ENCODE measurements around the gene CDH23. TPM values are rescaled to one million over a fixed set of nuclear protein-coding genes. Genes with fewer than 3 reads are reported as not detected.

CDH23 gene
- total RNA-seq, 1 experiment from 2014 or later: 2.1 TPM

DNA sequence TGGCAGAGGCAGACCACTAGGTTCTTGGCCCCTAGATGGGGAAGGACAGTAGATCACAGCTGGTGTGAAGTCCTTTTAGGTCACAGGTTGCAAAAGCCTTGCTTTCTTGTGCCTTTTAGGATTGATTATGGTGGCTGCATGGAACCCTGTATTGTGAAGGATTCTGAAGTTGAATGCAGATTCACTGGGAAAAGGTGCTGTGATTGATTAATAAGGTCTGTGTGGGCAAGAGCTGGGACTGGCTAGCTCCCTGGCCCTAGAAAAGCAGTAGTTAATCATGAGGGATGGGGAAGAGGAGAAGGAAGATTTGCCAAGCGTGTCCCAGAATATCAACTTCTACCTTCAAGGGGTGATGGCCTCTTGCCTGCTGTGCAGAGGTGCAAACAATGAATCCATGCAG, 105.5 kb downstream of the CDH23 start:
- Histone ChIP-seq H3K27me3 (ENCODE audit: low read length) (no peaks in the 10 kb centered on the region), H3K9ac (ENCODE audit: low read length) (no peak overlapping the region), H4K20me1 (ENCODE audit: insufficient read depth, low read depth, low read length) (no peaks in the 10 kb centered on the region), H3K79me2 (ENCODE audit: low read length) (no peaks in the 10 kb centered on the region), H3K4me2 (ENCODE audit: low read depth, low read length, poor library complexity, severe bottlenecking) (no peak overlapping the region), H3K4me1 (ENCODE audit: low read length) (no peaks in the 10 kb centered on the region), H3K27ac (ENCODE audit: low read length) (no peak overlapping the region), H3K4me3 (ENCODE audit: low read length) (no peak overlapping the region), H3K9me2 (replicated peaks; ENCODE audit: insufficient read depth, low read length) (no peaks in the 10 kb centered on the region), H3K36me3 (ENCODE audit: insufficient read depth, low read length) (no peaks in the 10 kb centered on the region), H2AFZ (ENCODE audit: low read length) (no peak overlapping the region), H3K9me3 (ENCODE audit: low read length) (no peaks in the 10 kb centered on the region)
- DNase-seq: no peak

- DNase-seq: no peak
- no peaks in the 10 kb centered on the region for H3K9me2 ChIP-seq (replicated peaks; ENCODE audit: insufficient read depth, low read length)
Observed at GRCh38 chr10:71502851-71503250, 106.1 kb downstream of the CDH23 start.

GRCh38 chr10:71504168-71504567, 107.4 kb downstream of the CDH23 start:
- Histone ChIP-seq H4K20me1 (ENCODE audit: insufficient read depth, low read depth, low read length) (no peaks in the 10 kb centered on the region), H3K4me2 (ENCODE audit: low read depth, low read length, poor library complexity, severe bottlenecking) (no peak overlapping the region), H3K36me3 (ENCODE audit: insufficient read depth, low read length) (no peaks in the 10 kb centered on the region), H3K27ac (ENCODE audit: low read length) (no peak overlapping the region), H3K9me2 (replicated peaks; ENCODE audit: insufficient read depth, low read length) (no peaks in the 10 kb centered on the region), H3K9ac (ENCODE audit: low read length) (no peak overlapping the region), H3K79me2 (ENCODE audit: low read length) (no peaks in the 10 kb centered on the region), H3K4me3 (ENCODE audit: low read length) (no peak overlapping the region), H3K27me3 (ENCODE audit: low read length) (0 out of 2 replicates have a peak, but pooled peaks cover 1% of the 10 kb centered on the region), H3K4me1 (ENCODE audit: low read length) (no peaks in the 10 kb centered on the region), H3K9me3 (ENCODE audit: low read length) (no peaks in the 10 kb centered on the region), H2AFZ (ENCODE audit: low read length) (no peak overlapping the region)
- DNase-seq: no peak

More at GRCh38 chr10:71502851-71503250, 106.1 kb downstream of the CDH23 start:
- Histone ChIP-seq H3K4me1 (ENCODE audit: low read length) (no peaks in the 10 kb centered on the region), H2AFZ (ENCODE audit: low read length) (no peak overlapping the region), H3K9me3 (ENCODE audit: low read length) (no peaks in the 10 kb centered on the region), H3K4me3 (ENCODE audit: low read length) (no peak overlapping the region), H3K27ac (ENCODE audit: low read length) (no peak overlapping the region), H3K36me3 (ENCODE audit: insufficient read depth, low read length) (no peaks in the 10 kb centered on the region), H3K9ac (ENCODE audit: low read length) (no peak overlapping the region), H3K27me3 (ENCODE audit: low read length) (no peaks in the 10 kb centered on the region), H3K4me2 (ENCODE audit: low read depth, low read length, poor library complexity, severe bottlenecking) (no peak overlapping the region), H4K20me1 (ENCODE audit: insufficient read depth, low read depth, low read length) (no peaks in the 10 kb centered on the region), H3K79me2 (ENCODE audit: low read length) (no peaks in the 10 kb centered on the region)

- H3K9me3 ChIP-seq (ENCODE audit: low read length): no peaks in the 10 kb centered on the region
- H3K9ac ChIP-seq (ENCODE audit: low read length): no peak overlapping the region
- DNase-seq: no peak
- no peaks in the 10 kb centered on the region for H3K9me2 ChIP-seq (replicated peaks; ENCODE audit: insufficient read depth, low read length)
- H3K4me2 ChIP-seq (ENCODE audit: low read depth, low read length, poor library complexity, severe bottlenecking): no peak overlapping the region
- no peaks in the 10 kb centered on the region for H4K20me1 ChIP-seq (ENCODE audit: insufficient read depth, low read depth, low read length)
- no peaks in the 10 kb centered on the region for H3K36me3 ChIP-seq (ENCODE audit: insufficient read depth, low read length)
- no peak overlapping the region for H3K27ac ChIP-seq (ENCODE audit: low read length)
- H3K79me2 ChIP-seq (ENCODE audit: low read length): no peaks in the 10 kb centered on the region
- H3K4me1 ChIP-seq (ENCODE audit: low read length): no peaks in the 10 kb centered on the region
- H2AFZ ChIP-seq (ENCODE audit: low read length): no peak overlapping the region
- H3K27me3 ChIP-seq (ENCODE audit: low read length): 0 out of 2 replicates have a peak, but pooled peaks cover 2% of the 10 kb centered on the region
- no peak overlapping the region for H3K4me3 ChIP-seq (ENCODE audit: low read length)
Observed at GRCh38 chr10:71504570-71504969, 107.8 kb downstream of the CDH23 start.

DNA sequence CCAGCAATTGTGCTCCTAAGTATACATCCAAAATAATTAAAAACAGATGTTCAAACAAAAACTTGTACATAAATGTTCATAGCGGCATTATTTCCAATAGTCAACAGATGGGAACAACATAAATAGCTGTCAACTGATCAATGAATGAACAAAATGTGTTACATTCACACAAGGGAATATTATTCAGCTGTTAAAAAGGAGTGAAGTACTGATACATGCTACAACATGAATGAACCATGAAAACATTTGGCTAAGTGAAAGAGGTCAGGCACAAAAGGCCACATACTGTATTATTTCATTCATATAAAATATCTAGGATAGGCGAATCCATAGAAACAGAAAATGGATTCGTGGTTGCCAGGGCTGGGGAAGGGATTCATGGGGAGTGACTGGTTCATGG, 109.1 kb downstream of the CDH23 start:
- Histone ChIP-seq H3K4me1 (ENCODE audit: low read length) (no peaks in the 10 kb centered on the region), H3K4me3 (ENCODE audit: low read length) (no peak overlapping the region), H3K79me2 (ENCODE audit: low read length) (no peaks in the 10 kb centered on the region), H3K27me3 (ENCODE audit: low read length) (0 out of 2 replicates have a peak, but pooled peaks cover 2% of the 10 kb centered on the region), H3K9me3 (ENCODE audit: low read length) (no peaks in the 10 kb centered on the region), H2AFZ (ENCODE audit: low read length) (no peak overlapping the region), H4K20me1 (ENCODE audit: insufficient read depth, low read depth, low read length) (no peaks in the 10 kb centered on the region), H3K27ac (ENCODE audit: low read length) (no peak overlapping the region), H3K36me3 (ENCODE audit: insufficient read depth, low read length) (no peaks in the 10 kb centered on the region), H3K9ac (ENCODE audit: low read length) (no peak overlapping the region), H3K9me2 (replicated peaks; ENCODE audit: insufficient read depth, low read length) (no peaks in the 10 kb centered on the region), H3K4me2 (ENCODE audit: low read depth, low read length, poor library complexity, severe bottlenecking) (no peak overlapping the region)
- no peak for DNase-seq

GRCh38 chr10:71509444-71509843, 112.7 kb downstream of the CDH23 start:
- Histone ChIP-seq H4K20me1 (ENCODE audit: insufficient read depth, low read depth, low read length) (no peaks in the 10 kb centered on the region), H3K27ac (ENCODE audit: low read length) (no peak overlapping the region), H3K4me3 (ENCODE audit: low read length) (no peak overlapping the region), H3K9ac (ENCODE audit: low read length) (no peak overlapping the region), H3K9me3 (ENCODE audit: low read length) (no peaks in the 10 kb centered on the region), H3K27me3 (ENCODE audit: low read length) (0 out of 2 replicates have a peak, but pooled peaks cover 2% of the 10 kb centered on the region), H3K9me2 (replicated peaks; ENCODE audit: insufficient read depth, low read length) (no peaks in the 10 kb centered on the region), H2AFZ (ENCODE audit: low read length) (no peak overlapping the region), H3K79me2 (ENCODE audit: low read length) (no peaks in the 10 kb centered on the region), H3K36me3 (ENCODE audit: insufficient read depth, low read length) (no peaks in the 10 kb centered on the region), H3K4me2 (ENCODE audit: low read depth, low read length, poor library complexity, severe bottlenecking) (no peak overlapping the region), H3K4me1 (ENCODE audit: low read length) (no peaks in the 10 kb centered on the region)
- no peak for DNase-seq

GRCh38 chr10:71511206-71511605, 114.5 kb downstream of the CDH23 start:
- Histone ChIP-seq H3K27ac (ENCODE audit: low read length) (no peak overlapping the region), H4K20me1 (ENCODE audit: insufficient read depth, low read depth, low read length) (no peaks in the 10 kb centered on the region), H3K4me3 (ENCODE audit: low read length) (no peak overlapping the region), H3K9me3 (ENCODE audit: low read length) (no peaks in the 10 kb centered on the region), H3K79me2 (ENCODE audit: low read length) (no peaks in the 10 kb centered on the region), H3K27me3 (ENCODE audit: low read length) (0 out of 2 replicates have a peak, but pooled peaks cover 2% of the 10 kb centered on the region), H3K36me3 (ENCODE audit: insufficient read depth, low read length) (no peaks in the 10 kb centered on the region), H3K4me2 (ENCODE audit: low read depth, low read length, poor library complexity, severe bottlenecking) (no peak overlapping the region), H3K4me1 (ENCODE audit: low read length) (no peaks in the 10 kb centered on the region), H2AFZ (ENCODE audit: low read length) (no peak overlapping the region), H3K9me2 (replicated peaks; ENCODE audit: insufficient read depth, low read length) (no peaks in the 10 kb centered on the region), H3K9ac (ENCODE audit: low read length) (no peak overlapping the region)
- DNase-seq: no peak

- H3K4me1 ChIP-seq (ENCODE audit: low read length): no peaks in the 10 kb centered on the region
- no peak overlapping the region for H3K9ac ChIP-seq (ENCODE audit: low read length)
- H3K27me3 ChIP-seq (ENCODE audit: low read length): 0 out of 2 replicates have a peak, but pooled peaks cover 2% of the 10 kb centered on the region
- no peak overlapping the region for H2AFZ ChIP-seq (ENCODE audit: low read length)
- H3K4me2 ChIP-seq (ENCODE audit: low read depth, low read length, poor library complexity, severe bottlenecking): no peak overlapping the region
- no peak overlapping the region for H3K27ac ChIP-seq (ENCODE audit: low read length)
- no peak overlapping the region for H3K4me3 ChIP-seq (ENCODE audit: low read length)
- H4K20me1 ChIP-seq (ENCODE audit: insufficient read depth, low read depth, low read length): no peaks in the 10 kb centered on the region
- no peaks in the 10 kb centered on the region for H3K79me2 ChIP-seq (ENCODE audit: low read length)
- no peaks in the 10 kb centered on the region for H3K36me3 ChIP-seq (ENCODE audit: insufficient read depth, low read length)
- no peak for DNase-seq
- H3K9me2 ChIP-seq (replicated peaks; ENCODE audit: insufficient read depth, low read length): no peaks in the 10 kb centered on the region
- H3K9me3 ChIP-seq (ENCODE audit: low read length): no peaks in the 10 kb centered on the region
Observed at GRCh38 chr10:71512312-71512711, 115.6 kb downstream of the CDH23 start.

All from Karpas-422 (cell line).